Measurements from ENCODE around the gene CHST8.

DNA sequence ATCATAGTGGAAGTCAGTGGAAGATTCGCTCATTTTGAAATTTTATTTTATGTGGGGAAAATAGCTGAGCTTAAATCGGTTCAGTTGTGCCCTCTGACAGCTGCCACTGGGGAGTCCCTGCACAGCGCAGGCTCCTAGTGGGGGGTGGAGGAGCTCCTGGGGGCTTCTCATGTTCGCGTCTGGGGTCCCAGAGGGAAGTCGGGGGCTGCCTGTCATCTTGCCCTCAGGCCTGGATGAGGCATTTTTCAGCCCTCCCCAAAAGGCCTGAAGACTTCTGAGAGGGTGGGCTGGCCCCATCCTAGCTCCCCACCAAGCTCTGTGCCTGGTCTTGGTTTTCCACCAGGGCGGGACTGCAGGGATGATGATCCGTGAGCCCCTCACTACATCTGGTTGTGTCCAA is 82.1 kb downstream of the CHST8 start:
- TF ChIP-seq, protein P1, sequence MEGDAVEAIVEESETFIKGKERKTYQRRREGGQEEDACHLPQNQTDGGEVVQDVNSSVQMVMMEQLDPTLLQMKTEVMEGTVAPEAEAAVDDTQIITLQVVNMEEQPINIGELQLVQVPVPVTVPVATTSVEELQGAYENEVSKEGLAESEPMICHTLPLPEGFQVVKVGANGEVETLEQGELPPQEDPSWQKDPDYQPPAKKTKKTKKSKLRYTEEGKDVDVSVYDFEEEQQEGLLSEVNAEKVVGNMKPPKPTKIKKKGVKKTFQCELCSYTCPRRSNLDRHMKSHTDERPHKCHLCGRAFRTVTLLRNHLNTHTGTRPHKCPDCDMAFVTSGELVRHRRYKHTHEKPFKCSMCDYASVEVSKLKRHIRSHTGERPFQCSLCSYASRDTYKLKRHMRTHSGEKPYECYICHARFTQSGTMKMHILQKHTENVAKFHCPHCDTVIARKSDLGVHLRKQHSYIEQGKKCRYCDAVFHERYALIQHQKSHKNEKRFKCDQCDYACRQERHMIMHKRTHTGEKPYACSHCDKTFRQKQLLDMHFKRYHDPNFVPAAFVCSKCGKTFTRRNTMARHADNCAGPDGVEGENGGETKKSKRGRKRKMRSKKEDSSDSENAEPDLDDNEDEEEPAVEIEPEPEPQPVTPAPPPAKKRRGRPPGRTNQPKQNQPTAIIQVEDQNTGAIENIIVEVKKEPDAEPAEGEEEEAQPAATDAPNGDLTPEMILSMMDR (IDR thresholded peaks at IDR 0.05; ENCODE audit: low read depth, low read length, missing input control): no peak
- no peak for TF ChIP-seq FOXA1 (IDR thresholded peaks at IDR 0.05)
- TF ChIP-seq, protein P2, sequence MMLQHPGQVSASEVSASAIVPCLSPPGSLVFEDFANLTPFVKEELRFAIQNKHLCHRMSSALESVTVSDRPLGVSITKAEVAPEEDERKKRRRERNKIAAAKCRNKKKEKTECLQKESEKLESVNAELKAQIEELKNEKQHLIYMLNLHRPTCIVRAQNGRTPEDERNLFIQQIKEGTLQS (IDR thresholded peaks at IDR 0.05): no peak
- no peak for TF ChIP-seq RXRA (IDR thresholded peaks at IDR 0.05)
- TF ChIP-seq NR2F2 (IDR thresholded peaks at IDR 0.05): no peak
- TF ChIP-seq TAF1 (conservative IDR thresholded peaks at IDR 0.05): no peak
- no peak for TF ChIP-seq JUND (IDR thresholded peaks at IDR 0.05)
- TF ChIP-seq, protein P3, sequence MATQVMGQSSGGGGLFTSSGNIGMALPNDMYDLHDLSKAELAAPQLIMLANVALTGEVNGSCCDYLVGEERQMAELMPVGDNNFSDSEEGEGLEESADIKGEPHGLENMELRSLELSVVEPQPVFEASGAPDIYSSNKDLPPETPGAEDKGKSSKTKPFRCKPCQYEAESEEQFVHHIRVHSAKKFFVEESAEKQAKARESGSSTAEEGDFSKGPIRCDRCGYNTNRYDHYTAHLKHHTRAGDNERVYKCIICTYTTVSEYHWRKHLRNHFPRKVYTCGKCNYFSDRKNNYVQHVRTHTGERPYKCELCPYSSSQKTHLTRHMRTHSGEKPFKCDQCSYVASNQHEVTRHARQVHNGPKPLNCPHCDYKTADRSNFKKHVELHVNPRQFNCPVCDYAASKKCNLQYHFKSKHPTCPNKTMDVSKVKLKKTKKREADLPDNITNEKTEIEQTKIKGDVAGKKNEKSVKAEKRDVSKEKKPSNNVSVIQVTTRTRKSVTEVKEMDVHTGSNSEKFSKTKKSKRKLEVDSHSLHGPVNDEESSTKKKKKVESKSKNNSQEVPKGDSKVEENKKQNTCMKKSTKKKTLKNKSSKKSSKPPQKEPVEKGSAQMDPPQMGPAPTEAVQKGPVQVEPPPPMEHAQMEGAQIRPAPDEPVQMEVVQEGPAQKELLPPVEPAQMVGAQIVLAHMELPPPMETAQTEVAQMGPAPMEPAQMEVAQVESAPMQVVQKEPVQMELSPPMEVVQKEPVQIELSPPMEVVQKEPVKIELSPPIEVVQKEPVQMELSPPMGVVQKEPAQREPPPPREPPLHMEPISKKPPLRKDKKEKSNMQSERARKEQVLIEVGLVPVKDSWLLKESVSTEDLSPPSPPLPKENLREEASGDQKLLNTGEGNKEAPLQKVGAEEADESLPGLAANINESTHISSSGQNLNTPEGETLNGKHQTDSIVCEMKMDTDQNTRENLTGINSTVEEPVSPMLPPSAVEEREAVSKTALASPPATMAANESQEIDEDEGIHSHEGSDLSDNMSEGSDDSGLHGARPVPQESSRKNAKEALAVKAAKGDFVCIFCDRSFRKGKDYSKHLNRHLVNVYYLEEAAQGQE (IDR thresholded peaks at IDR 0.05): no peak
- TF ChIP-seq HNF4A (conservative IDR thresholded peaks at IDR 0.05): no peak
- no peak for TF ChIP-seq EGR1 (IDR thresholded peaks at IDR 0.05; ENCODE audit: low read depth in 2 of 2)
- no peak for TF ChIP-seq RAD21 (IDR thresholded peaks at IDR 0.05)
- TF ChIP-seq, protein P4, sequence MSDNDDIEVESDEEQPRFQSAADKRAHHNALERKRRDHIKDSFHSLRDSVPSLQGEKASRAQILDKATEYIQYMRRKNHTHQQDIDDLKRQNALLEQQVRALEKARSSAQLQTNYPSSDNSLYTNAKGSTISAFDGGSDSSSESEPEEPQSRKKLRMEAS (IDR thresholded peaks at IDR 0.05): no peak
- TF ChIP-seq SP1 (IDR thresholded peaks at IDR 0.05): no peak
- TF ChIP-seq, protein P5, sequence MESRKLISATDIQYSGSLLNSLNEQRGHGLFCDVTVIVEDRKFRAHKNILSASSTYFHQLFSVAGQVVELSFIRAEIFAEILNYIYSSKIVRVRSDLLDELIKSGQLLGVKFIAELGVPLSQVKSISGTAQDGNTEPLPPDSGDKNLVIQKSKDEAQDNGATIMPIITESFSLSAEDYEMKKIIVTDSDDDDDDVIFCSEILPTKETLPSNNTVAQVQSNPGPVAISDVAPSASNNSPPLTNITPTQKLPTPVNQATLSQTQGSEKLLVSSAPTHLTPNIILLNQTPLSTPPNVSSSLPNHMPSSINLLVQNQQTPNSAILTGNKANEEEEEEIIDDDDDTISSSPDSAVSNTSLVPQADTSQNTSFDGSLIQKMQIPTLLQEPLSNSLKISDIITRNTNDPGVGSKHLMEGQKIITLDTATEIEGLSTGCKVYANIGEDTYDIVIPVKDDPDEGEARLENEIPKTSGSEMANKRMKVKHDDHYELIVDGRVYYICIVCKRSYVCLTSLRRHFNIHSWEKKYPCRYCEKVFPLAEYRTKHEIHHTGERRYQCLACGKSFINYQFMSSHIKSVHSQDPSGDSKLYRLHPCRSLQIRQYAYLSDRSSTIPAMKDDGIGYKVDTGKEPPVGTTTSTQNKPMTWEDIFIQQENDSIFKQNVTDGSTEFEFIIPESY (IDR thresholded peaks at IDR 0.05): no peak
